T-cell (primary cell): ENCODE results near the gene TTPAL. TPM values are rescaled to one million over a fixed set of nuclear protein-coding genes. Genes with fewer than 3 reads are reported as not detected.

ENCODE experiments used
- ATAC-seq, 4 experiments: fragments of 200-7000 bp in 3 of 4; fragments of 150-1000 bp in 1 of 4; cut with Tn5 transposase; replicated peaks in 1 of 4; 1 replicate in 3 of 4; 2 replicates in 1 of 4; pipeline ENCODE4 v1.10.0; 2021; ENCODE audit warnings: moderate library complexity in 3 of 4, mild to moderate bottlenecking in 2 of 4, moderate number of reproducible peaks in 1 of 4
- CTCF ChIA-PET, 2 donors: fragments of 300-600 bp; sonication (Branson Sonifier 250); formaldehyde crosslinking; loops; one replicate each; lab custom pipeline; 2022; ENCODE audit warnings: antibody characterized with exemption in 2 of 2; lab: Charles Lee
- POLR2A ChIA-PET, 2 donors: fragments of 300-600 bp; sonication (Branson Sonifier 250); formaldehyde crosslinking; loops; one replicate each; lab custom pipeline; 2022; ENCODE audit warnings: antibody characterized with exemption in 2 of 2; lab: Charles Lee
- DNase-seq, 35 experiments: peaks; one replicate each; pipeline versions ENCODE4 v3.0.0 to v3.0.0-alpha.2; 2013 to 2023
- H3K27ac ChIP-seq: one replicate; pipeline ENCODE4 v1.5.1; 2013; ENCODE audit warnings: low read length
- H3K27me3 ChIP-seq, 2 experiments: replicated peaks in 1 of 2; 1 replicate in 1 of 2; 2 replicates in 1 of 2; pipeline versions ENCODE4 v1.6.1 to v1.7.0; 2013; ENCODE audit warnings: low read length in 1 of 2, mixed read lengths in 1 of 2; ENCODE audit not compliant: control insufficient read depth in 2 of 2, insufficient read depth in 2 of 2; ENCODE audit errors: extremely low read depth in 1 of 2
- H3K36me3 ChIP-seq, 2 donors: 1 replicate in 1 of 2; 2 replicates in 1 of 2; pipeline versions ENCODE4 v1.6.1 to v1.7.0; 2013; ENCODE audit warnings: low read length in 1 of 2; ENCODE audit not compliant: control insufficient read depth in 2 of 2, insufficient read depth in 1 of 2; ENCODE audit errors: extremely low read depth in 1 of 2
- H3K4me1 ChIP-seq, 2 experiments: 1 replicate in 1 of 2; 2 replicates in 1 of 2; pipeline versions ENCODE4 v1.6.1 to v1.7.0; 2013; ENCODE audit warnings: low read length in 2 of 2, mixed read lengths in 1 of 2; ENCODE audit not compliant: insufficient read depth in 2 of 2, control insufficient read depth in 1 of 2; ENCODE audit errors: extremely low read depth in 1 of 2
- H3K4me3 ChIP-seq, 2 donors: 1 replicate in 1 of 2; 2 replicates in 1 of 2; pipeline versions ENCODE4 v1.5.1 to v1.7.0; 2013; ENCODE audit warnings: mild to moderate bottlenecking in 2 of 2, low read length in 1 of 2, moderate library complexity in 1 of 2; ENCODE audit not compliant: control insufficient read depth in 1 of 2; ENCODE audit errors: extremely low read depth in 1 of 2
- H3K9me3 ChIP-seq: 2 replicates; pipeline ENCODE4 v1.7.0; 2013
- H3K27ac Mint-ChIP-seq, 2 donors: one replicate each; pipeline ENCODE4 v1.8.0; 2020 to 2021; ENCODE audit warnings: mild to moderate bottlenecking in 2 of 2, mixed read lengths in 2 of 2
- H3K27me3 Mint-ChIP-seq, 2 donors: one replicate each; pipeline ENCODE4 v1.8.0; 2021 to 2022; ENCODE audit warnings: mixed read lengths in 2 of 2
- H3K36me3 Mint-ChIP-seq: one replicate; pipeline ENCODE4 v1.8.0; 2021; ENCODE audit warnings: mixed read lengths
- H3K4me1 Mint-ChIP-seq, 3 donors: one replicate each; pipeline ENCODE4 v1.8.0; 2020 to 2022; ENCODE audit warnings: mixed read lengths in 3 of 3, mild to moderate bottlenecking in 1 of 3
- H3K4me3 Mint-ChIP-seq, 3 donors: one replicate each; pipeline ENCODE4 v1.8.0; 2020 to 2022; ENCODE audit warnings: mild to moderate bottlenecking in 3 of 3, mixed read lengths in 3 of 3, moderate library complexity in 3 of 3
- H3K9me3 Mint-ChIP-seq, 3 donors: one replicate each; pipeline ENCODE4 v1.8.0; 2020 to 2022; ENCODE audit warnings: mixed read lengths in 3 of 3
- WGBS: methylation state at CpG from one replicate; pipeline ENCODE4 v1.1.5; 2013; ENCODE audit warnings: missing lambda C conversion rate; ENCODE audit not compliant: insufficient coverage; 5-methylcytosine and 5-hydroxymethylcytosine counted together
- total RNA-seq, 35 experiments: library from RNA in 6 of 35; stranded (reverse) in 6 of 35; fragments of 120-200 nt in 1 of 35; gene quantifications; one replicate each; pipeline versions ENCODE4 v1.2.1 to v1.2.4 and lab custom pipeline; 2013 to 2026

Gene TTPAL
- total RNA-seq, 5 donors from 2014 or later (not counting 1 experiment from before 2014, with no cell fraction given) = 14.6 to 19.2 (median 16.8) TPM

GRCh38 chr20:44521484-44522481 is 46.1 kb downstream of the TTPAL start, which contains the start of gene SERINC3:
Gene SERINC3, minus strand, starts transcription at chr20:44522070. Its CDS starts 119 bp downstream, at chr20:44521951.
- ChIA-PET POLR2A (interaction anchor here (0.6 to 1.2 kb wide), 7 partner anchors 9 to 803 kb away, joined by 3 to 4 read pairs (median 3); no protein-coding TSS in a partner anchor), CTCF (interaction anchor here (0.5 to 1.1 kb wide), 6 partner anchors 19 to 305 kb away, joined by 3 to 7 read pairs (median 3); no protein-coding TSS in a partner anchor)
- WGBS = under 1% methylated on average over 37 of the region's 49 CpGs
- DNase-seq (peak; percentile 95 to 99 (median 98)), ATAC-seq (peak; percentile 93 to 100 (median 99))
- Histone ChIP-seq H3K4me1 (peaks cover 19 to 38% of the 10 kb centered on the region in 2 experiments), H3K27me3 (no peaks in the 10 kb centered on the region), H3K27ac (peak within 1 kb of the TSS; percentile 98), H3K9me3 (no peaks in the 10 kb centered on the region), H3K4me3 (peak within 1 kb of the TSS; percentile 98 to 99), H3K36me3 (peaks cover 0 to 12% of the 10 kb centered on the region in 2 donors)
- H3K9me3 Mint-ChIP-seq = no peaks in the 10 kb centered on the region
- no peaks in the 10 kb centered on the region for H3K27me3 Mint-ChIP-seq
- peaks cover 49 to 58% (median 55%) of the 10 kb centered on the region in 3 donors for H3K4me1 Mint-ChIP-seq
- peak within 1 kb of the TSS; percentile 74 to 90 (median 88) for H3K4me3 Mint-ChIP-seq
- H3K36me3 Mint-ChIP-seq = peaks cover 13% of the 10 kb centered on the region
- peak within 1 kb of the TSS; percentile 93 to 94 for H3K27ac Mint-ChIP-seq

- H3K4me1 Mint-ChIP-seq = peaks cover 38 to 48% (median 45%) of the 10 kb centered on the region in 3 donors
- DNase-seq = no peak
- H3K4me1 ChIP-seq = peaks cover 19 to 37% of the 10 kb centered on the region in 2 experiments
- ATAC-seq = no peak
- WGBS = no CpG with 5 or more reads among the region's 1 CpG
- peaks cover 0 to 8% of the 10 kb centered on the region in 2 donors for H3K36me3 ChIP-seq
- no peaks in the 10 kb centered on the region for H3K27me3 ChIP-seq
- no peak overlapping the region for H3K4me3 ChIP-seq
- no peaks in the 10 kb centered on the region for H3K27me3 Mint-ChIP-seq
- H3K4me3 Mint-ChIP-seq = peak overlapping the region in 2 of 3 donors; percentile 74 to 90
- H3K27ac ChIP-seq = peak overlapping the region; percentile 98
- no peaks in the 10 kb centered on the region for H3K9me3 Mint-ChIP-seq
- H3K36me3 Mint-ChIP-seq = peaks cover 6% of the 10 kb centered on the region
- CTCF ChIA-PET = interaction anchor here in 1 of 2 donors (1.0 to 1.1 kb wide), 2 partner anchors 20 to 87 kb away, joined by 3 read pairs; no protein-coding TSS in a partner anchor
- POLR2A ChIA-PET = no interaction called here
- H3K27ac Mint-ChIP-seq = peak overlapping the region; percentile 93 to 94
- no peaks in the 10 kb centered on the region for H3K9me3 ChIP-seq
Measured at GRCh38 chr20:44522841-44523240, 47.2 kb downstream of the TTPAL start.

DNA sequence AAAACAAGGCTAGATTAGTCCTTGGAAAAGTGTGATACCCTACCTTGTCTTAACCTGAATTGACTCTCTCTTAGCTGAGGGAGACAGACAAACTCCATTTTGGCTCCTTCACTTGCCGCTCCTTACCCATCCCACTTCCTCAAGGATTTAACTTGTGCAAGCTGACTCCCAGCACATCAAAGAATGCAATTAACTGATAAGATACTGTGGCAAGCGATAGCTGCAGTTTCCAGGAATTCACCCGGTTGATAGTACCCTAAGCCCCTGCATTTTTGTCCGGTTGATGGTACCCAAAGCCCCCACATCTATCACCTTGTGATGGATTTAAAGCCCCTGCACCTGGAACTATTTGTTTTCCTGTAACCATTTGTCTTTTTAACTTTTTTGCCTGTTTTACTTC is 48.1 kb downstream of the TTPAL start:
- POLR2A ChIA-PET = no interaction called here
- Mint-ChIP-seq H3K4me1 (peaks cover 29 to 41% (median 37%) of the 10 kb centered on the region in 3 donors), H3K9me3 (no peaks in the 10 kb centered on the region), H3K4me3 (no peak overlapping the region), H3K27me3 (no peaks in the 10 kb centered on the region), H3K27ac (peak overlapping the region; percentile 16 to 93), H3K36me3 (peaks cover 4% of the 10 kb centered on the region)
- Histone ChIP-seq H3K27ac (peak overlapping the region; percentile 4), H3K4me1 (peaks cover 19 to 28% of the 10 kb centered on the region in 2 experiments), H3K27me3 (peaks cover 0 to 6% of the 10 kb centered on the region in 2 experiments), H3K36me3 (peaks cover 0 to 8% of the 10 kb centered on the region in 2 donors), H3K9me3 (no peaks in the 10 kb centered on the region), H3K4me3 (no peak overlapping the region)
- CTCF ChIA-PET = no interaction called here
- no peak for DNase-seq
- WGBS = 69% methylated on average over 4 of the region's 4 CpGs
- ATAC-seq = no peak

DNA sequence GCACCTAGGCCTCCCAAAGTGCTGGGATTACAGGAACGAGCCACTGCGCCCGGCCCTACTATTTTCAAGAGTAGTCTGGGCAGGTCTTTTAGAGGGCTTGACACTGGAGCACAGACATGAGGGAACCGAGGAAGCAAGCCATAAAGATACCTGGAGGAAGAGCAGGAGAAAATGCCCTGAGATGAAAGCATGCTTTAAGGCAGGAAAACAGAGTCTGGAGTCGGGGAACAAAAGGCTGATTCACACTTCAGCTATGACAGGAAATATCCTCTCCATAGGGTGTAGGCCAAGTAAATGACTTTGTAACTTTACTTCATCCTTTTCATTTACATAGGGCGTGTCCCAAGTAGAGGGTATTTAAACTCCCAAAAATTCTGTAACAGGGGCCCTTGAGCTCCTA is 50.5 kb downstream of the TTPAL start:
- H3K4me3 ChIP-seq = no peak overlapping the region
- Mint-ChIP-seq H3K4me1 (peaks cover 10 to 22% (median 18%) of the 10 kb centered on the region in 3 donors), H3K27me3 (no peaks in the 10 kb centered on the region), H3K27ac (no peak overlapping the region), H3K36me3 (no peaks in the 10 kb centered on the region), H3K9me3 (no peaks in the 10 kb centered on the region), H3K4me3 (no peak overlapping the region)
- H3K9me3 ChIP-seq = no peaks in the 10 kb centered on the region
- no peak for DNase-seq
- peaks cover 5 to 6% of the 10 kb centered on the region in 2 experiments for H3K4me1 ChIP-seq
- no peak overlapping the region for H3K27ac ChIP-seq
- CTCF ChIA-PET = no interaction called here
- POLR2A ChIA-PET = no interaction called here
- peaks cover 0 to 12% of the 10 kb centered on the region in 2 experiments for H3K27me3 ChIP-seq
- H3K36me3 ChIP-seq = no peaks in the 10 kb centered on the region
- 93% methylated on average over 3 of the region's 6 CpGs for WGBS
- no peak for ATAC-seq

- Histone ChIP-seq H3K27ac (no peak overlapping the region), H3K36me3 (no peaks in the 10 kb centered on the region), H3K4me3 (no peak overlapping the region), H3K4me1 (peaks cover 2 to 15% of the 10 kb centered on the region in 2 experiments), H3K9me3 (no peaks in the 10 kb centered on the region), H3K27me3 (peaks cover 0 to 17% of the 10 kb centered on the region in 2 experiments)
- Mint-ChIP-seq H3K36me3 (no peaks in the 10 kb centered on the region), H3K4me1 (peaks cover 2 to 14% (median 11%) of the 10 kb centered on the region in 3 donors), H3K27ac (no peak overlapping the region), H3K9me3 (no peaks in the 10 kb centered on the region), H3K27me3 (no peaks in the 10 kb centered on the region), H3K4me3 (no peak overlapping the region)
- ChIA-PET CTCF (no interaction called here), POLR2A (interaction anchor here (0.6 to 0.7 kb wide), 2 partner anchors 9 to 12 kb away, joined by 3 to 7 read pairs; no protein-coding TSS in a partner anchor)
- DNase-seq (no peak), ATAC-seq (no peak)
- WGBS = 84% methylated on average over 4 of the region's 4 CpGs
Measured at GRCh38 chr20:44527716-44528199, 52.1 kb downstream of the TTPAL start.

GRCh38 chr20:44528309-44528708 is 52.6 kb downstream of the TTPAL start:
- peaks cover 3 to 17% of the 10 kb centered on the region in 2 experiments for H3K4me1 ChIP-seq
- DNase-seq (no peak), ATAC-seq (no peak)
- H3K27me3 Mint-ChIP-seq = no peaks in the 10 kb centered on the region
- H3K27ac ChIP-seq = no peak overlapping the region
- no peaks in the 10 kb centered on the region for H3K36me3 ChIP-seq
- H3K9me3 ChIP-seq = no peaks in the 10 kb centered on the region
- H3K4me3 Mint-ChIP-seq = no peak overlapping the region
- H3K9me3 Mint-ChIP-seq = no peaks in the 10 kb centered on the region
- H3K36me3 Mint-ChIP-seq = no peaks in the 10 kb centered on the region
- H3K4me1 Mint-ChIP-seq = peaks cover 0 to 9% (median 7%) of the 10 kb centered on the region in 3 donors
- H3K27me3 ChIP-seq = peaks cover 0 to 17% of the 10 kb centered on the region in 2 experiments
- H3K27ac Mint-ChIP-seq = no peak overlapping the region
- no peak overlapping the region for H3K4me3 ChIP-seq
- POLR2A ChIA-PET = no interaction called here
- CTCF ChIA-PET = no interaction called here
- 94% methylated on average over 3 of the region's 6 CpGs for WGBS
